Midbrain (tissue), 1 donor: ENCODE measurements around the gene PIM3.
A peak's percentile ranks its signal among the peaks of the same experiment; 100 is the strongest.

Experiments used
- DNase-seq: peaks from one replicate; lab custom pipeline; 2025; lab: John Stamatoyannopoulos, UW

Gene PIM3

DNA sequence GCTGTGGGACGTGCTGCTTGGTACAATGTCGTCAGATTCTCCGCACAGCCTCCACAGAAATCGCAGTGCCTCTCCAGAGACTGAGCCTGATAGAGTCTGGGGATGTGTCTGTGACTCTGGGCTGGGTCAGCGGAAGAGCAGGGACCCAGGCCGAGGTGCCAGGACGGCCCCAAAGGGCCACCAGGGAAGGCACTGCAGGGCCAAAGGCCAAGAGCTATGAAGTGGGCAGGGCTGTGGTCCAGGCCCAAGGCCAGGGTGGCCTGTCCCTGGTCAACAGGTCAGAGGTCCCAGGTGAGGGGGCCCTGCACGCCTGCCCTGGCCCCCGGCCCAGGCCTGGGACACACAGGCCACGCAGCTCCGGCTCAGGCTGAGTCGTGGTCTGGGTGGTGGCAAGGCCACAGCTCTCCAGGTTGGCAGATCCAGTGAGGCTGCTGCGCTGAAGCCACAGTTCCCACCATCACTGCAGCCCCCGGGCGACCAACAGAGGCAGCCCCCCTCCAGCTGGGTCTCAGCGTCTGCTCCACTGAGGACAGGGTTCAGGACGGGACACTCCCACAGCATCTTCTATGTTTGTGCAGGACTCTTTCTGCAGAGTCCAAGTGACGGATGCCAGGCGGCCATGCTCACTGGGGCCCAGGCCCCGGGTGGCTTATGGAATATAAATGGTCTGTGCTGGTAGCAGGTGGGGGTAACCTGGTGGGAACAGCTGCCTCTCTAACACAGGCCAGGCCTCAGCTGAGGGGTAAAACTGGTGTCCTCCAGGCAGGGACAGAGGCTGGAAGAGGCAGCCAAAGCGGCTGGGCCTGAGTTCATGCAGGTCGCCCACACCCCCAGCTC, 4.8 kb upstream of the PIM3 start:
- no peak for DNase-seq

DNA sequence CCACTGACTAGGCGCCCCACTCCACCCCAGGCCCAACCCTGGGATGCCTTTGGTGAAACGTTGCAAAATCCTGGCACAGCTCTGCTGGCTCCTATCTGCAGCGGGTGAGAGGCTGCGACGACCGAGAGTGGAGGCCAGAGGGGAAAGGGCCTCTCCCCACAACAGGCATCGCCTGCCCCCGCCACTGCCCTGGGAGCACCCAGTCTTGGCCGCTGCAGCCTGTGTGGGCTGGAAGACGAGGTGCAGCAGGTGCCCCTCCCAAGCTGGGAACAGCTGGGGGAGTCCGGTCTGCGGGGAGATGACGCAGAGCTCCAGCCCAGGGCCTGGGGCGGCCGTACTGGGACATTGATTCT, 4.2 kb upstream of the PIM3 start:
- DNase-seq: no peak

- no peak for DNase-seq
Measured at GRCh38 chr22:49956914-49957825, 3.4 kb upstream of the PIM3 start.

DNA sequence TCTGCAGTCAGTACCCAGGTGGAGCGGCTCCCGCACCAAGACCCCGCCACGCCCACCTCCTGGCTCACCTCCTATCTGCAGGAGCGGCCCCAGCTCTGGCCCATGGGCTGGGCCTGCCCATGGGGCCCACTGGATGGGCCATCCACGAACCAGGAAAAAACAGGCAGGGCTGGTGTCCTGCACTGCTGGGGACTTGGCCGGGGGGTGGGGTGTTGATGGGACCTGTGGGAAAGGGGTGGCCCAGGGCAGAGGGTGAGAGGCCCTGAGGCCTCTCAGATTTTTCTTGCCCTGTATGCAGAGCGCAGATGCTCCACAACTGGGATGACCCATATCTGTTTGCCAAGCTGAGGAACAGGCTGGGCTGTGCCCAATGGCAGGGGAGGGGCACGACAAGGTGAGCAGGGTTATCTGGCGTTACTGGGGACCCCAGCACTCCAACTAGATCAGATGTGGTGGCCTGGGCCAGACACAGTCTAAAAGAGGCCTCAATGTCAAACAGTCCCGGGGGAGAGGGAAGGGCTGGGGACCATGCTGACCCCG, 2.7 kb upstream of the PIM3 start:
- no peak for DNase-seq

GRCh38 chr22:49958366-49958921, 2.1 kb upstream of the PIM3 start:
- no peak for DNase-seq

DNA sequence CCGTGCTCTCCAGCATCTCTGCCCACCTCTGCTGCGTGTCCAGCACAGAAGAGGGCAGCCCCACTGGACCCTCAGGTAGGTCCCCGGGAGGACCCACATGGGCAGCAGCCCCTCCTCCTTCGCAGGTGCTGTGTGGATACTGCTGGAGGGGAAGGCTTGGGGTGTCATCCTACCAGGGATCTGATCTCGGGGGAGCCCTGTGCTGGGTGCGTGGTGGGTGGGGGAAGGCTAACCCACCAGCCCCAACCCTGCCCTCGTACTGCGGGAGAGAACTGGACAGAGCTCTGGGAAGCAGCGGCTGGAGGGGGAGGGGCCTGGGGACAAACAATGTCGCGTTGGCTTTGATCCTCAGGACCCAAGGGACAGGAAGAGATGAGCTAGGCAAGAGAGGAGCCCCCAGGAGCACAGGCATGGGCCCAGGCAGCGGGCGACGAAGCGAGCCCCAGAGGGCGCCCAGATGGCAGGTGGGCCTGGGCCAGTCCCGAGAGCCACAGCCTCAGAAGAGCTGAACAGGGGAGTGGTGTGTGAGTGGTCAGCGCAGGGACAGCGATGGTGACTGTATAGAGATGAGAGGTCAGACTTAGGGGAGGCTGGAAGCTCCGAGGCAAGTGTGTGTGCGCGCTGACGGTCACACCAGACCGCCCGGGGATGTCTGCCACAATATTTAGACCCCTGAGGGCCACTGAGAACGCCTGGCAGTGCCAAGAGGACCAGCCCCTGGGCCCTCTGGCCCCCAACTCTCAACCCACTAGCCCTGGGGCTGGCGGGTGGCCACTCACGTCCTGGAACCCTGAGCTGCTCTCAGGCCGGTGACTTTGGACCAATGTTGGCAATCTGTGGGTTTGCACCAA, 1.4 kb upstream of the PIM3 start:
- no peak for DNase-seq

GRCh38 chr22:49959782-49960158, 802 bp upstream of the PIM3 start:
- DNase-seq: no peak

- no peak for DNase-seq
Measured at GRCh38 chr22:49961005-49961600, 531 bp downstream of the PIM3 start.

DNA sequence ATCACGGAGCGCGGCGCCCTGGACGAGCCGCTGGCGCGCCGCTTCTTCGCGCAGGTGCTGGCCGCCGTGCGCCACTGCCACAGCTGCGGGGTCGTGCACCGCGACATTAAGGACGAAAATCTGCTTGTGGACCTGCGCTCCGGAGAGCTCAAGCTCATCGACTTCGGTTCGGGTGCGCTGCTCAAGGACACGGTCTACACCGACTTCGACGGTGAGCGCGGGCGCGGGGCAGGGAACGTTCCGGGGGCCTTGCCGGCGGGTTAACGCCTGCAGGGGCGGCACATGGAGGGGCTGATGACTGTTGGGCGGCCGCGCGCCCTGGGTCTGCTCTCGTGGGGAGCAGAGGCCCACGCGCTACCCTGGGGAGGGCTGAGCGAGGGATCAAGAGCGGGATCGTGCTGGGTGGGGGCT, 1.0 kb downstream of the PIM3 start:
- no peak for DNase-seq

DNA sequence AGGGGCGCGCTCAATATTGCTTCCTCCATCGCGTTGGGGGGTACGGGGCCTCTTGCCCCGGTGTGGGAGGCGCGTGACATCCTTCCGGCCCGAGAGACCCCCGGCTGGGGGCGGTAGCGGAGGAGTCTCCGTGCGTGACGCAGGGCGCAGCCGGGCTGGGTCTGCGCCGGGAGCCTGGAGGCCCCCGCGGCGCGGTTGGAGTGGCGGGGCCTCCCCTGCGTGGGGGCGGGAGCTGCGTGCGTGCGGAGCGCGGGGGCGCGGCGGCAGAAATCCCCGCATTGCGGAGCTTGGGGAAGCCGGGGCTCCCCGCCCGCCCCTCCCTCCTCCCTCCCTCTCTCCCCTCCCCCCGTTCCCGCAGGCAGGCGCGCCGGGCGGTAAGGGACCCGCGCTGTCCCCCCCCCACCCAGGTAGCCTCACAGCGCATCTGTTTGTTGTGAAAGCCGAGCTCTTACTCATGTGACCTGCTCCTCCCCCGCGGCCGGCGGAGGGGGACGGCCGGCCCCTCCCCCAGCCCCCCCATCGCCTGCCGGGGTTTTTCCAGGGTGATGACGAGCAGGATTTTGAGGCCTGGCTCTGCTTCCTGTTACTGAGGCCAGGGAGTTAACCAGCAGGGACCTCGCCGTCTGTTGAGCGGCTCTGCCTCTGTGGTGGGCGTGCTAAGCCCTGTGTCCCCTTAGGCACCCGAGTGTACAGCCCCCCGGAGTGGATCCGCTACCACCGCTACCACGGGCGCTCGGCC, 1.6 kb downstream of the PIM3 start:
- peak; percentile 72 for DNase-seq

DNA sequence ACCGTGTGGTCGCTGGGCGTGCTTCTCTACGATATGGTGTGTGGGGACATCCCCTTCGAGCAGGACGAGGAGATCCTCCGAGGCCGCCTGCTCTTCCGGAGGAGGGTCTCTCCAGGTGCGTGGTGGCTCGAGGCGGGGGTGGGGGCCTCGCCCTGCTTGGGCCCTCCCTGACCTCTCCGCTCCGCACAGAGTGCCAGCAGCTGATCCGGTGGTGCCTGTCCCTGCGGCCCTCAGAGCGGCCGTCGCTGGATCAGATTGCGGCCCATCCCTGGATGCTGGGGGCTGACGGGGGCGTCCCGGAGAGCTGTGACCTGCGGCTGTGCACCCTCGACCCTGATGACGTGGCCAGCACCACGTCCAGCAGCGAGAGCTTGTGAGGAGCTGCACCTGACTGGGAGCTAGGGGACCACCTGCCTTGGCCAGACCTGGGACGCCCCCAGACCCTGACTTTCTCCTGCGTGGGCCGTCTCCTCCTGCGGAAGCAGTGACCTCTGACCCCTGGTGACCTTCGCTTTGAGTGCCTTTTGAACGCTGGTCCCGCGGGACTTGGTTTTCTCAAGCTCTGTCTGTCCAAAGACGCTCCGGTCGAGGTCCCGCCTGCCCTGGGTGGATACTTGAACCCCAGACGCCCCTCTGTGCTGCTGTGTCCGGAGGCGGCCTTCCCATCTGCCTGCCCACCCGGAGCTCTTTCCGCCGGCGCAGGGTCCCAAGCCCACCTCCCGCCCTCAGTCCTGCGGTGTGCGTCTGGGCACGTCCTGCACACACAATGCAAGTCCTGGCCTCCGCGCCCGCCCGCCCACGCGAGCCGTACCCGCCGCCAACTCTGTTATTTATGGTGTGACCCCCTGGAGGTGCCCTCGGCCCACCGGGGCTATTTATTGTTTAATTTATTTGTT, 2.4 kb downstream of the PIM3 start:
- DNase-seq: no peak

DNA sequence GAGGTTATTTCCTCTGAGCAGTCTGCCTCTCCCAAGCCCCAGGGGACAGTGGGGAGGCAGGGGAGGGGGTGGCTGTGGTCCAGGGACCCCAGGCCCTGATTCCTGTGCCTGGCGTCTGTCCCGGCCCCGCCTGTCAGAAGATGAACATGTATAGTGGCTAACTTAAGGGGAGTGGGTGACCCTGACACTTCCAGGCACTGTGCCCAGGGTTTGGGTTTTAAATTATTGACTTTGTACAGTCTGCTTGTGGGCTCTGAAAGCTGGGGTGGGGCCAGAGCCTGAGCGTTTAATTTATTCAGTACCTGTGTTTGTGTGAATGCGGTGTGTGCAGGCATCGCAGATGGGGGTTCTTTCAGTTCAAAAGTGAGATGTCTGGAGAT, 3.1 kb downstream of the PIM3 start:
- no peak for DNase-seq

GRCh38 chr22:49964136-49965090, 3.8 kb downstream of the PIM3 start:
- no peak for DNase-seq

DNA sequence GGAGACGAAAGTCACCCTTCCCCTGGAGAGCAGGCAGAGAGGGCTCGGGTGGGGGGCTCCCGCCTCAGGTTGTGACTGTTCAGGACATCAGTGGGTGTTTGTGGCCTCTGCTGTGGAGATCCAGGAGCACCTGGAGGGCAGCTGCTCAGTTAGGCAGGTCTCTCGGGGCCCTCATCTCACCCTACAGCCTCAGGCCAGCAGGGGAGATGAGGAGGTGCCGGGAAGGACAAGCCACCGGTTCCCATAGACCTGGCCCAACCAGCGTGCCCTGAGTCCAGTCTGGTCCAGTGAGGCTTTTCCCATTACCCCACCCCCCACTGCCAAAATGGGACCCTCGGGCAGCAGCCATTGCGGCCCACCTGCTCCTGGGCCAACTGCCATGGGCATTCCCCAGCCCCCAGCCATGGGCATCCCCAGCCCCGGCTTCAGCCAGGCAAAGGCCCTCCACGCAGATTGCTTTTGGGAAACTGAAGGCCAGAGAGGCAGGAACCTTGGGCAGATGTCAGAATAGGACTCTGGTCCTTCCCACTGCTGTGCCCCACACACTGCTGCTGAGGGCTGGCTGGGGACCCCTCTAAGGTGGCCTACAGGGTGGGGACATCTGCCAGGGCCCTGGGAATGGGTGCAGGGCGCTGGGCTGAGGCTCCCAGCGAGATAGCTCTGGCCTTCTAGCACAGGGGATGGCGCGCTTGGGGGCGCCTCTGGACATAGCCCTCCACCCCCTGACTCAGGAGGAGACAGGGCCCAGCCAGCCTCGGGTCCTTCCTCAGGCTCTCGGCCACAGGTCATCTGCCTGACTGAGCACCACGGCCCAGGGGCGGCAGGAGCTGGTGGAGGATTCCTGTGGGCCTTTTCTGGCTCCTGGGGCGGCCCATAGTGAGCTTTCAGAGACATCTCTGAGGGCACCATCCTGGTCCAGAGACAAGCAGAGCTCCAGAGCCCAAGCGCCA, 4.8 kb downstream of the PIM3 start:
- DNase-seq: no peak

DNA sequence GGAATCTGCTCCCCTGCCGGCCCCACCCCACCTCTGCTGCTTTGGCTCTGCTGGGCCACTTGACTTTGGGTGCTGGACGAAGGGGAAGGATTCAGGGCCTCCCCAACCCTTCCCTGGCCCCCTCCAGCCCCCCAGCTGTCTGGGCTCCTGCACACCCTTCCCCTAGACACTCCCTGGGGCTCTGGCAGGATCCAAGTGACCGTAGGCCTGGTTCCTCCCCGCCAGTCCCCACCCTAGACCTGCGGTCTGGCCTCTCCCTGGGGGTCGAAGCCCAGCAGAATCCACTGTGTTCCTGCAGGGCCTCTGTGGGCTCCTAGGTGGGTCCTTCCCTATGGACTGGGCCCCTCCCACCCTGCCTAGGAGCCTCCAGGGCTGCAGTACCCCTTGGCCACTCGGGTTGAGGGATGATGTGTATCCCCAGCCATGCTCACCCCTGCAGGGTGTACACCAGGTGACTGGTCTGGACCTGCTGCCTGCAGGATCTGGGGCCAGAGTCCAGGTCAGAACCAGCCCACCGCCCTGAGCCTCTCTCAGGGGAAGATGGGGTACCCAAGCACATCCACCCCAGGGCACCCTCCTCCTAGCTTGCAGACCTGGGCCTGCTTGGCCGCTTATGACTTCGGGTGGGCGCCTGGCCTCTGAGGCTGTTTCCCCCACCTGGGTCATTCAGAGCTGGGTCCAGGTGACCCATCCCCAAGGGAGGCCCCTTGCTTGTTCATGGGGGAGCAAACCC, 5.6 kb downstream of the PIM3 start:
- DNase-seq: no peak
